A204.1 (cell line): Measurements from ENCODE around the gene UBLCP1.
"Not testable (repeated sequence)": the region's sequence is repeated elsewhere in the genome, so short reads cannot be mapped to it uniquely, and the experiment has no call there.

Experiments used
- FAIRE-seq: peaks from 2 replicates; lab custom pipeline; 2012; peaks lifted over from hg19 to GRCh38; lab: Jason Lieb, UNC

The UBLCP1 gene

GRCh38 chr5:159262859-159263568, at the start of gene UBLCP1:
Gene UBLCP1, plus strand, starts transcription at chr5:159263290. Its CDS starts 5,626 bp downstream, at chr5:159268916.
- FAIRE-seq: no peak

GRCh38 chr5:159214486-159215271, 48.4 kb upstream of the UBLCP1 start:
- no peak for FAIRE-seq

- FAIRE-seq: no peak
Observed at GRCh38 chr5:159215886-159216285, 47.2 kb upstream of the UBLCP1 start.

GRCh38 chr5:159216454-159216853, 46.6 kb upstream of the UBLCP1 start:
- no peak for FAIRE-seq

- FAIRE-seq: no peak
Observed at GRCh38 chr5:159217236-159217635, 45.9 kb upstream of the UBLCP1 start.

- FAIRE-seq: no peak
Observed at GRCh38 chr5:159218595-159219023, 44.5 kb upstream of the UBLCP1 start.

- no peak for FAIRE-seq
Observed at GRCh38 chr5:159220206-159220605, 42.9 kb upstream of the UBLCP1 start.

- FAIRE-seq: no peak
Observed at GRCh38 chr5:159223469-159223868, 39.6 kb upstream of the UBLCP1 start.

- no peak for FAIRE-seq
Observed at GRCh38 chr5:159224471-159224870, 38.6 kb upstream of the UBLCP1 start.

GRCh38 chr5:159226451-159226850, 36.6 kb upstream of the UBLCP1 start:
- no peak for FAIRE-seq

GRCh38 chr5:159227452-159227851, 35.6 kb upstream of the UBLCP1 start:
- FAIRE-seq: no peak

- not testable (repeated sequence) for FAIRE-seq
Observed at GRCh38 chr5:159228097-159228496, 35.0 kb upstream of the UBLCP1 start.

- FAIRE-seq: no peak
Observed at GRCh38 chr5:159230657-159231056, 32.4 kb upstream of the UBLCP1 start.

GRCh38 chr5:159231167-159231566, 31.9 kb upstream of the UBLCP1 start:
- no peak for FAIRE-seq

GRCh38 chr5:159235871-159236520, 27.1 kb upstream of the UBLCP1 start:
- FAIRE-seq: not testable (repeated sequence)

- no peak for FAIRE-seq
Observed at GRCh38 chr5:159240301-159240870, 22.7 kb upstream of the UBLCP1 start.

- no peak for FAIRE-seq
Observed at GRCh38 chr5:159241946-159242552, 21.0 kb upstream of the UBLCP1 start.

- no peak for FAIRE-seq
Observed at GRCh38 chr5:159242656-159243055, 20.4 kb upstream of the UBLCP1 start.

- no peak for FAIRE-seq
Observed at GRCh38 chr5:159243385-159243784, 19.7 kb upstream of the UBLCP1 start.

- no peak for FAIRE-seq
Observed at GRCh38 chr5:159244163-159244562, 18.9 kb upstream of the UBLCP1 start.

- FAIRE-seq: no peak
Observed at GRCh38 chr5:159244890-159245289, 18.2 kb upstream of the UBLCP1 start.

GRCh38 chr5:159249158-159249557, 13.9 kb upstream of the UBLCP1 start:
- no peak for FAIRE-seq
